Breast epithelium (tissue), 3 donors: Measurements from ENCODE around the gene STRADB.

Experiments used
- POLR2A ChIP-seq: fragments of 450-650 bp; IDR thresholded peaks from one replicate; pipeline ENCODE4 v1.6.1; 2016; ENCODE audit warnings: antibody characterized with exemption, mild to moderate bottlenecking, moderate library complexity
- POLR2AphosphoS5 ChIP-seq, 3 donors: sonication (generic); formaldehyde crosslinking; IDR thresholded peaks; one replicate each; pipeline ENCODE4 v1.6.1; 2017; ENCODE audit warnings: antibody characterized with exemption in 3 of 3
- TF ChIP-seq, protein P1 (sequence below), 3 donors: fragments of 450-650 bp; IDR thresholded peaks; one replicate each; pipeline ENCODE4 v1.5.1; 2016 to 2017; ENCODE audit warnings: antibody characterized with exemption in 3 of 3, mild to moderate bottlenecking in 3 of 3, moderate library complexity in 3 of 3

DNA sequence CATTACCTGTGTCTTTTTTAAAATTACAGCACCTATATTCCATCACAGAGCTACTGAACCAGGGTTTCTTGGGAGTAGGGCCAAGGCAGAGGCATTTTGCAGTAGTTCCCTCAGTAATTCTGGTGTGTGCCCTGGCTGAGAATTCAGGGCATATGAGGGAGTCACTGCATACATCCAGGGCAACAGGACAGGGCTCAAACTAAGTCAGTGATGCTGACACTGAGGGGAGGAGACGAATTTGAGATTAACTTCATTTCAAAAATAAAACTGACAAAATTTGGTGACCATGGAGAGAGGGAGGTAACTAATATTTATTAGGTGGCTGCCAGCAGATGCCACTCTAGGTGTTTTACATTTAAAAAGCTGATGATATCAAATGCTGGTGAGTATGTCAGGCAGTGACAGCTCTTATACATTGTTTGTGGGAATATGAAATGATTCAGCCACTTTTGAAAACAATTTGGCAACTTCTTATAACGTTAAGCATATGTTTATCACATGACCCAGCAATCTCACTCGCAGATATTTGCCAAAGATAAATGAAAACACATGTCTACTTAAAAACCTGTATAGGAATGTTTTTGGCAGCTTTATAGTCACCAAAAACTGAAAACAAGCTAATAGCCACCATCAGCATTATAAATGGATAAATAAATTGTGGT lies 20.3 kb downstream of the STRADB start:
- TF ChIP-seq, protein P1, sequence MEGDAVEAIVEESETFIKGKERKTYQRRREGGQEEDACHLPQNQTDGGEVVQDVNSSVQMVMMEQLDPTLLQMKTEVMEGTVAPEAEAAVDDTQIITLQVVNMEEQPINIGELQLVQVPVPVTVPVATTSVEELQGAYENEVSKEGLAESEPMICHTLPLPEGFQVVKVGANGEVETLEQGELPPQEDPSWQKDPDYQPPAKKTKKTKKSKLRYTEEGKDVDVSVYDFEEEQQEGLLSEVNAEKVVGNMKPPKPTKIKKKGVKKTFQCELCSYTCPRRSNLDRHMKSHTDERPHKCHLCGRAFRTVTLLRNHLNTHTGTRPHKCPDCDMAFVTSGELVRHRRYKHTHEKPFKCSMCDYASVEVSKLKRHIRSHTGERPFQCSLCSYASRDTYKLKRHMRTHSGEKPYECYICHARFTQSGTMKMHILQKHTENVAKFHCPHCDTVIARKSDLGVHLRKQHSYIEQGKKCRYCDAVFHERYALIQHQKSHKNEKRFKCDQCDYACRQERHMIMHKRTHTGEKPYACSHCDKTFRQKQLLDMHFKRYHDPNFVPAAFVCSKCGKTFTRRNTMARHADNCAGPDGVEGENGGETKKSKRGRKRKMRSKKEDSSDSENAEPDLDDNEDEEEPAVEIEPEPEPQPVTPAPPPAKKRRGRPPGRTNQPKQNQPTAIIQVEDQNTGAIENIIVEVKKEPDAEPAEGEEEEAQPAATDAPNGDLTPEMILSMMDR (IDR thresholded peaks at IDR 0.05), result no peak
- TF ChIP-seq POLR2A, result no peak
- no peak for TF ChIP-seq POLR2AphosphoS5 (IDR thresholded peaks at IDR 0.05)
